ENCODE data around the gene ANKRD34C. TPM values are rescaled to one million over a fixed set of nuclear protein-coding genes. Genes with fewer than 3 reads are reported as not detected.
A peak's percentile ranks its signal among the peaks of the same experiment; 100 is the strongest.

The ANKRD34C gene
- polyA plus RNA-seq, 1 of the 3 experiments (the other 2 are of a cell fraction) = not detected

DNA sequence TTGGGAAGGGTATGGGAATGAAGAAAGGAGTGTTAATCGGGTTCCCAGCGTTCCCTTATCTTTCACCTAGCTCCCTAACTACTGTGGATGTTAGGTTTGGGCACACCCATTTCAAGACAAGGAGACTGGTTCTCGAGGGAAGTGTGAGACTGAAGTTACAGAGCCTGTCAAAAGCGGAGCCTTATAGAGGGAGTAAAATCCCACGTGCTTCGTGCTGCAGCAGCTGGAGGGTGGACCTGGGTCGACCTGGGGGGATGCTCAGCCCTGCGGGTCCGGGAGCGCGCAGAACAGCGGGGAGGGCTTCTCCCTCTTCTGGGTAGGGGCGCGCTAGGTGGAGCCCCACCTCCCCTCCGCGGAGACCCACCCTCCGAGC, 28.1 kb downstream of the ANKRD34C start:
- Histone ChIP-seq H3K27ac (ENCODE audit: low read depth in 2 of 2, low read length in 1 of 2) (no peak overlapping the region), H3K36me3 (replicated peaks in 1 of 2; ENCODE audit: control insufficient read depth in 1 of 2, insufficient read depth in 2 of 2, low read length in 1 of 2) (peaks cover 19 to 22% of the 10 kb centered on the region in 2 experiments), H2AFZ (ENCODE audit: low read depth) (peak overlapping the region; percentile 94), H3K9me3 (no peaks in the 10 kb centered on the region), H3K79me2 (ENCODE audit: insufficient read depth) (peaks cover 35% of the 10 kb centered on the region), H3K27me3 (ENCODE audit: insufficient read depth) (peaks cover 8% of the 10 kb centered on the region; the same call in 1 of the 2 replicates), H3K4me3 (ENCODE audit: low read depth in 2 of 2, low read length in 1 of 2) (peak overlapping the region; percentile 67 to 99), H3K9ac (no peak overlapping the region), H3F3A (replicated peaks; ENCODE audit: insufficient read depth) (no peaks in the 10 kb centered on the region), H3K4me2 (peak overlapping the region; percentile 91), H4K20me1 (ENCODE audit: insufficient read depth) (no peaks in the 10 kb centered on the region), H3K9me2 (no peaks in the 10 kb centered on the region), H3K4me1 (ENCODE audit: control insufficient read depth in 1 of 2, insufficient read depth in 2 of 2, low read depth in 1 of 2, low read length in 1 of 2) (peaks cover 0 to 16% of the 10 kb centered on the region in 2 experiments; a peak in 2 of 4 replicates)
- CTCF ChIA-PET = interaction anchor here (0.5 to 3.0 kb wide), 9 partner anchors 8 to 126 kb away, joined by 3 to 12 read pairs (median 5); partner anchors contain the start of gene ANKRD34C
- POLR2A ChIA-PET = no interaction called here
- DNase-seq = no peak
- 0 out of 2 replicates have a peak, but pooled peaks have one; percentile 11 for TF ChIP-seq SIN3A (IDR thresholded peaks at IDR 0.05; ENCODE audit: borderline replicate concordance, low read depth, low read length)
- no peak for TF ChIP-seq EZH2phosphoT487 (IDR thresholded peaks at IDR 0.05; ENCODE audit: borderline replicate concordance, low read depth)
- no peak for TF ChIP-seq RAD21 (IDR thresholded peaks at IDR 0.05; ENCODE audit: low read length)
- TF ChIP-seq MXI1 (IDR thresholded peaks at IDR 0.05; ENCODE audit: low read depth, low read length) = peak; percentile 96
- no peak for TF ChIP-seq TEAD4 (IDR thresholded peaks at IDR 0.05; ENCODE audit: borderline replicate concordance, insufficient read depth)
- TF ChIP-seq GATA2 (CRISPR knock-in tag; IDR thresholded peaks at IDR 0.05) = no peak
- no peak for TF ChIP-seq RCOR1 (IDR thresholded peaks at IDR 0.05; ENCODE audit: low read length)
- TF ChIP-seq, protein P1, sequence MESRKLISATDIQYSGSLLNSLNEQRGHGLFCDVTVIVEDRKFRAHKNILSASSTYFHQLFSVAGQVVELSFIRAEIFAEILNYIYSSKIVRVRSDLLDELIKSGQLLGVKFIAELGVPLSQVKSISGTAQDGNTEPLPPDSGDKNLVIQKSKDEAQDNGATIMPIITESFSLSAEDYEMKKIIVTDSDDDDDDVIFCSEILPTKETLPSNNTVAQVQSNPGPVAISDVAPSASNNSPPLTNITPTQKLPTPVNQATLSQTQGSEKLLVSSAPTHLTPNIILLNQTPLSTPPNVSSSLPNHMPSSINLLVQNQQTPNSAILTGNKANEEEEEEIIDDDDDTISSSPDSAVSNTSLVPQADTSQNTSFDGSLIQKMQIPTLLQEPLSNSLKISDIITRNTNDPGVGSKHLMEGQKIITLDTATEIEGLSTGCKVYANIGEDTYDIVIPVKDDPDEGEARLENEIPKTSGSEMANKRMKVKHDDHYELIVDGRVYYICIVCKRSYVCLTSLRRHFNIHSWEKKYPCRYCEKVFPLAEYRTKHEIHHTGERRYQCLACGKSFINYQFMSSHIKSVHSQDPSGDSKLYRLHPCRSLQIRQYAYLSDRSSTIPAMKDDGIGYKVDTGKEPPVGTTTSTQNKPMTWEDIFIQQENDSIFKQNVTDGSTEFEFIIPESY (IDR thresholded peaks at IDR 0.05; ENCODE audit: borderline replicate concordance, low read depth) = no peak
- TF ChIP-seq FOXM1 (IDR thresholded peaks at IDR 0.05; ENCODE audit: low read depth) = no peak
- TF ChIP-seq, protein P2, sequence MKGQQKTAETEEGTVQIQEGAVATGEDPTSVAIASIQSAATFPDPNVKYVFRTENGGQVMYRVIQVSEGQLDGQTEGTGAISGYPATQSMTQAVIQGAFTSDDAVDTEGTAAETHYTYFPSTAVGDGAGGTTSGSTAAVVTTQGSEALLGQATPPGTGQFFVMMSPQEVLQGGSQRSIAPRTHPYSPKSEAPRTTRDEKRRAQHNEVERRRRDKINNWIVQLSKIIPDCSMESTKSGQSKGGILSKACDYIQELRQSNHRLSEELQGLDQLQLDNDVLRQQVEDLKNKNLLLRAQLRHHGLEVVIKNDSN (IDR thresholded peaks at IDR 0.05; ENCODE audit: borderline replicate concordance, low read depth) = peak; percentile 20; the same call in 1 of the 2 replicates
- TF ChIP-seq, protein P3, sequence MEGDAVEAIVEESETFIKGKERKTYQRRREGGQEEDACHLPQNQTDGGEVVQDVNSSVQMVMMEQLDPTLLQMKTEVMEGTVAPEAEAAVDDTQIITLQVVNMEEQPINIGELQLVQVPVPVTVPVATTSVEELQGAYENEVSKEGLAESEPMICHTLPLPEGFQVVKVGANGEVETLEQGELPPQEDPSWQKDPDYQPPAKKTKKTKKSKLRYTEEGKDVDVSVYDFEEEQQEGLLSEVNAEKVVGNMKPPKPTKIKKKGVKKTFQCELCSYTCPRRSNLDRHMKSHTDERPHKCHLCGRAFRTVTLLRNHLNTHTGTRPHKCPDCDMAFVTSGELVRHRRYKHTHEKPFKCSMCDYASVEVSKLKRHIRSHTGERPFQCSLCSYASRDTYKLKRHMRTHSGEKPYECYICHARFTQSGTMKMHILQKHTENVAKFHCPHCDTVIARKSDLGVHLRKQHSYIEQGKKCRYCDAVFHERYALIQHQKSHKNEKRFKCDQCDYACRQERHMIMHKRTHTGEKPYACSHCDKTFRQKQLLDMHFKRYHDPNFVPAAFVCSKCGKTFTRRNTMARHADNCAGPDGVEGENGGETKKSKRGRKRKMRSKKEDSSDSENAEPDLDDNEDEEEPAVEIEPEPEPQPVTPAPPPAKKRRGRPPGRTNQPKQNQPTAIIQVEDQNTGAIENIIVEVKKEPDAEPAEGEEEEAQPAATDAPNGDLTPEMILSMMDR (IDR thresholded peaks at IDR 0.05) = no peak
- TF ChIP-seq, protein P4, sequence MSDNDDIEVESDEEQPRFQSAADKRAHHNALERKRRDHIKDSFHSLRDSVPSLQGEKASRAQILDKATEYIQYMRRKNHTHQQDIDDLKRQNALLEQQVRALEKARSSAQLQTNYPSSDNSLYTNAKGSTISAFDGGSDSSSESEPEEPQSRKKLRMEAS (IDR thresholded peaks at IDR 0.05; ENCODE audit: low read depth) = peak; percentile 88; the same call in 1 of the 2 replicates
- TF ChIP-seq FOXJ3 (CRISPR knock-in tag; IDR thresholded peaks at IDR 0.05) = no peak
- TF ChIP-seq, protein P5, sequence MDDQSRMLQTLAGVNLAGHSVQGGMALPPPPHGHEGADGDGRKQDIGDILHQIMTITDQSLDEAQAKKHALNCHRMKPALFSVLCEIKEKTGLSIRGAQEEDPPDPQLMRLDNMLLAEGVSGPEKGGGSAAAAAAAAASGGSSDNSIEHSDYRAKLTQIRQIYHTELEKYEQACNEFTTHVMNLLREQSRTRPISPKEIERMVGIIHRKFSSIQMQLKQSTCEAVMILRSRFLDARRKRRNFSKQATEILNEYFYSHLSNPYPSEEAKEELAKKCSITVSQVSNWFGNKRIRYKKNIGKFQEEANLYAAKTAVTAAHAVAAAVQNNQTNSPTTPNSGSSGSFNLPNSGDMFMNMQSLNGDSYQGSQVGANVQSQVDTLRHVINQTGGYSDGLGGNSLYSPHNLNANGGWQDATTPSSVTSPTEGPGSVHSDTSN (IDR thresholded peaks at IDR 0.05) = no peak
- WGBS (ENCODE audit: low lambda C conversion rate) = 2% methylated on average over 6 of the region's 17 CpGs
